ENCODE data around the gene BMPR1A.

DNA sequence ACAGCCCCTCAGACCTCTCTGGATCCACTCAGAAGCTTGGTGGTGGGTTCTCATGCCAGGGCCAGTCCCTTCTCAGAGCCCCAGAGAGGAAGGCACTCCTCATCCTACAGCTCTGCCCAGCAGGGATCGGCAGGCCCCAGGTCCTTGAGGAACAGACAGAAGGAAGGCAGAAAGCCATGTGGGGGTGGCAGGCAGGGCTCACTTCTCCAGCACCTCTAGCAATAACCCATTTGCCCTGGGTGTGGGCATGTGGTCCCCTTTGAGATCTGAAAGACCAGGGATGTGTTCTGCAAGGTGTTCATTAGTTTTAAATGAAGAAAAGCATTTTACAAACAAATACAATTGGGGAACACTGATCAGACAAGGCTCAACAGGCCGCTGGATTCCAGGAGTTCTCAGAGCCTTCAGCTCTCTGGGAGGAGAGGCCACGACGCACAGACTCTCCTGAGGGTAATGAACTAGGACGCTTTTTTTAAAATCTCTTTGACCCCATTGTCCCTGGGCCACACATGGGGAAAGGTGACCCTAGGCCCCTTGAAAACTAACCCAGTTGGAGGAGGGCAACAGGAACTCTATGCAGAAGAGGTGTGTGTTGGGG, 47.5 kb upstream of the BMPR1A start:
- TF ChIP-seq, protein P1, sequence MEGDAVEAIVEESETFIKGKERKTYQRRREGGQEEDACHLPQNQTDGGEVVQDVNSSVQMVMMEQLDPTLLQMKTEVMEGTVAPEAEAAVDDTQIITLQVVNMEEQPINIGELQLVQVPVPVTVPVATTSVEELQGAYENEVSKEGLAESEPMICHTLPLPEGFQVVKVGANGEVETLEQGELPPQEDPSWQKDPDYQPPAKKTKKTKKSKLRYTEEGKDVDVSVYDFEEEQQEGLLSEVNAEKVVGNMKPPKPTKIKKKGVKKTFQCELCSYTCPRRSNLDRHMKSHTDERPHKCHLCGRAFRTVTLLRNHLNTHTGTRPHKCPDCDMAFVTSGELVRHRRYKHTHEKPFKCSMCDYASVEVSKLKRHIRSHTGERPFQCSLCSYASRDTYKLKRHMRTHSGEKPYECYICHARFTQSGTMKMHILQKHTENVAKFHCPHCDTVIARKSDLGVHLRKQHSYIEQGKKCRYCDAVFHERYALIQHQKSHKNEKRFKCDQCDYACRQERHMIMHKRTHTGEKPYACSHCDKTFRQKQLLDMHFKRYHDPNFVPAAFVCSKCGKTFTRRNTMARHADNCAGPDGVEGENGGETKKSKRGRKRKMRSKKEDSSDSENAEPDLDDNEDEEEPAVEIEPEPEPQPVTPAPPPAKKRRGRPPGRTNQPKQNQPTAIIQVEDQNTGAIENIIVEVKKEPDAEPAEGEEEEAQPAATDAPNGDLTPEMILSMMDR (IDR thresholded peaks at IDR 0.05) = no peak
- TF ChIP-seq MYC (IDR thresholded peaks at IDR 0.05; ENCODE audit: borderline replicate concordance, low read length) (no peak), EHMT2 (IDR thresholded peaks at IDR 0.05; ENCODE audit: low read depth) (no peak), RCOR1 (IDR thresholded peaks at IDR 0.05; ENCODE audit: low read depth, low read length) (no peak), NPAS2 (CRISPR knock-in tag; IDR thresholded peaks at IDR 0.05; ENCODE audit: borderline replicate concordance) (no peak), CHD4 (IDR thresholded peaks at IDR 0.05; ENCODE audit: borderline replicate concordance) (no peak), HOXA7 (CRISPR knock-in tag; IDR thresholded peaks at IDR 0.05) (no peak), TFCP2L1 (CRISPR knock-in tag; IDR thresholded peaks at IDR 0.05) (no peak), GATA3 (IDR thresholded peaks at IDR 0.05; ENCODE audit: borderline replicate concordance) (no peak), SREBF2 (IDR thresholded peaks at IDR 0.05) (no peak)
